Measurements from ENCODE around the gene ATP11A. TPM values are rescaled to one million over a fixed set of nuclear protein-coding genes. Genes with fewer than 3 reads are reported as not detected.

The ATP11A gene
- total and polyA plus RNA-seq, 7 donors: 0.69 to 22.9 (median 9.6) TPM

GRCh38 chr13:112696001-112696868 is 6.4 kb downstream of the ATP11A start:
- 95 to 97% methylated on average over 53 of the region's 53 CpGs for WGBS, 2 donors
- H3K27me3 ChIP-seq: no peaks in the 10 kb centered on the region
- H3K4me3 ChIP-seq: no peak overlapping the region
- no peaks in the 10 kb centered on the region for H3K36me3 ChIP-seq
- DNase-seq: peak; percentile 47
- TF ChIP-seq POLR2A (IDR thresholded peaks at IDR 0.05) (no peak), POLR2AphosphoS5 (IDR thresholded peaks at IDR 0.05) (no peak), EP300 (IDR thresholded peaks at IDR 0.05) (no peak)
- H3K9me3 ChIP-seq: no peaks in the 10 kb centered on the region
- H3K4me1 ChIP-seq: peaks cover 0 to 36% (median 25%) of the 10 kb centered on the region in 4 donors
- no peak overlapping the region for H3K27ac ChIP-seq
- intact Hi-C loops (cut with DNase I): loop anchor here (10.0 kb wide), 1 partner anchor 459 kb away; the partner anchor contains the start of gene PROZ

DNA sequence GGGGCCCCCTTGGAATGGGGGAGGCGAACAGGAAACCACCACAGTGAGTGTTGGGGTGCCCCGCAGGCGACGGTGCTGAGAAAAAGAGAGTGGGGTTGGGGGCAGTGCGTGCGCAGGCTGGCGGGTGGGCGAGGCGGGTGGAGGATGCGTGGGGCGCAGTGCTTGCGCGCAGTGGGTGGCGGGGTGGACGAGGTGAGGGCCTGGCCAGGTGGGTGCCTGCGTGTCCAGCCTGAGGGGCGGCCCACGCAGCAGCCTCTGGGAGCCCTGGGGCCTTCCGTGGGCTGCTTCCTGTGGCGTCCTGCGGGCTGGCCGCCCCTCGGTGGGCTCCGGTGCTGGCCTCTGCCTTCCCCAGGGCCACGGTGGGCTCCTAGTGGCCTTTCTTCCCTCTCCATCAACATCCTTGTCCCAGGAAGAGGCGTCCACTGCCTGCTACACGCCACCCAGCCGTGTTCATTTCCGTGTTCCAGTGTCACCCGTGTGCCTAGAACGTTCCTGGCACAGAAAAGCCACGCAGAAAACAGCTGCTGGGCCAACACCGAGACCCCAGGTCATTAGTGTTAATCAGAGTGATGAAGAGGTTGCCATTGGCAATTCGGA is 7.1 kb downstream of the ATP11A start:
- no peak overlapping the region for H3K4me3 ChIP-seq
- H3K9me3 ChIP-seq: no peaks in the 10 kb centered on the region
- H3K4me1 ChIP-seq: peaks cover 0 to 29% (median 18%) of the 10 kb centered on the region in 4 donors
- no peaks in the 10 kb centered on the region for H3K36me3 ChIP-seq
- 96% methylated on average over 34 of the region's 34 CpGs for WGBS, 2 donors
- TF ChIP-seq POLR2AphosphoS5 (IDR thresholded peaks at IDR 0.05) (no peak), EP300 (IDR thresholded peaks at IDR 0.05) (no peak), POLR2A (IDR thresholded peaks at IDR 0.05) (no peak)
- TF ChIP-seq, protein P1, sequence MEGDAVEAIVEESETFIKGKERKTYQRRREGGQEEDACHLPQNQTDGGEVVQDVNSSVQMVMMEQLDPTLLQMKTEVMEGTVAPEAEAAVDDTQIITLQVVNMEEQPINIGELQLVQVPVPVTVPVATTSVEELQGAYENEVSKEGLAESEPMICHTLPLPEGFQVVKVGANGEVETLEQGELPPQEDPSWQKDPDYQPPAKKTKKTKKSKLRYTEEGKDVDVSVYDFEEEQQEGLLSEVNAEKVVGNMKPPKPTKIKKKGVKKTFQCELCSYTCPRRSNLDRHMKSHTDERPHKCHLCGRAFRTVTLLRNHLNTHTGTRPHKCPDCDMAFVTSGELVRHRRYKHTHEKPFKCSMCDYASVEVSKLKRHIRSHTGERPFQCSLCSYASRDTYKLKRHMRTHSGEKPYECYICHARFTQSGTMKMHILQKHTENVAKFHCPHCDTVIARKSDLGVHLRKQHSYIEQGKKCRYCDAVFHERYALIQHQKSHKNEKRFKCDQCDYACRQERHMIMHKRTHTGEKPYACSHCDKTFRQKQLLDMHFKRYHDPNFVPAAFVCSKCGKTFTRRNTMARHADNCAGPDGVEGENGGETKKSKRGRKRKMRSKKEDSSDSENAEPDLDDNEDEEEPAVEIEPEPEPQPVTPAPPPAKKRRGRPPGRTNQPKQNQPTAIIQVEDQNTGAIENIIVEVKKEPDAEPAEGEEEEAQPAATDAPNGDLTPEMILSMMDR (IDR thresholded peaks at IDR 0.05): no peak
- DNase-seq: peak; percentile 45
- intact Hi-C loops (cut with DNase I): loop anchor here (10.0 kb wide), 1 partner anchor 458 kb away; the partner anchor contains the start of gene PROZ
- H3K27ac ChIP-seq: no peak overlapping the region
- H3K27me3 ChIP-seq: no peaks in the 10 kb centered on the region

- no peak for TF ChIP-seq EP300 (IDR thresholded peaks at IDR 0.05)
- TF ChIP-seq, protein P1 (IDR thresholded peaks at IDR 0.05): no peak
- TF ChIP-seq POLR2A (IDR thresholded peaks at IDR 0.05): no peak
- no peak for TF ChIP-seq POLR2AphosphoS5 (IDR thresholded peaks at IDR 0.05)
- intact Hi-C loops (cut with DNase I): loop anchor here (10.0 kb wide), 1 partner anchor 457 kb away; the partner anchor contains the start of gene PROZ
- H3K36me3 ChIP-seq: no peaks in the 10 kb centered on the region
- H3K4me3 ChIP-seq: no peak overlapping the region
- WGBS, 2 donors: 71 to 84% methylated on average over 19 of the region's 19 CpGs
- H3K27ac ChIP-seq: no peak overlapping the region
- peaks cover 0 to 19% (median 15%) of the 10 kb centered on the region in 4 donors for H3K4me1 ChIP-seq
- no peaks in the 10 kb centered on the region for H3K27me3 ChIP-seq
- no peaks in the 10 kb centered on the region for H3K9me3 ChIP-seq
- peak; percentile 59 for DNase-seq
Observed at GRCh38 chr13:112697756-112698655, 8.2 kb downstream of the ATP11A start.

DNA sequence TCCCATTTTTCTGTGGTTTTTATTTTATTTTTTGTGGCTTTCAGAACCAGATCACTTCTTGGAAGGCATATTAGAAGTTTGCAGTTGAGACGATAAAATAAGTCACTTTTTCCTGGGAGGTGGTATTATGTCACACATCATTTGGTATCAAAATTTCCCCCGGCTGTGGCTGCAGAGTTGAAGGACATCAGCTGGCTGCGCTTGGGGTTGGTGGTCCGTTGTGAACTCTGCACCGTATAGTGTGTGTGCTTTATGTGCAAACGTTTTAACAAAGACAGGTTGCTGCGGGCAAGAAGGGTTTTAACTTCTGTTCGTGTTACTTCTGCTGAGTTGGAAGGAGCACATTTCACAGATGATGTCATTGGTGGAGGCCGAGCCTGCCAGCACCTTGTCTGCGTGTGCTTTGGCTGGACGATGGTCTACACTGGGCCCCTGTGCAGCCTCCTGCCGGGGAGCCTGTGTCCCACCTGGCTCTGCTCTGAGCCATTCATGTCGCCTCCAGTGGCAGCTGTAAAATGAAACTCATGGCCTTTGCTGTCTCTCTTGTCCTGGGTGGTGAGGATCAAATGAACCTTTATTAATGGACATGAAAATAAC is 9.6 kb downstream of the ATP11A start:
- TF ChIP-seq POLR2A (IDR thresholded peaks at IDR 0.05) (no peak), POLR2AphosphoS5 (IDR thresholded peaks at IDR 0.05) (no peak), EP300 (IDR thresholded peaks at IDR 0.05) (no peak)
- TF ChIP-seq, protein P1 (IDR thresholded peaks at IDR 0.05): no peak
- H3K36me3 ChIP-seq: no peaks in the 10 kb centered on the region
- H3K4me3 ChIP-seq: no peak overlapping the region
- DNase-seq: peak; percentile 46
- WGBS, 2 donors: 91 to 94% methylated on average over 13 of the region's 13 CpGs
- intact Hi-C loops (cut with DNase I): loop anchor here (10.0 kb wide), 1 partner anchor 455 kb away; the partner anchor contains the start of gene PROZ
- peaks cover 0 to 5% (median 2%) of the 10 kb centered on the region in 4 donors for H3K4me1 ChIP-seq
- H3K27ac ChIP-seq: no peak overlapping the region
- no peaks in the 10 kb centered on the region for H3K9me3 ChIP-seq
- H3K27me3 ChIP-seq: no peaks in the 10 kb centered on the region

Data from sigmoid colon (tissue), 7 donors.